ENCODE data around the gene IGFL4. TPM values are rescaled to one million over a fixed set of nuclear protein-coding genes. Genes with fewer than 3 reads are reported as not detected.

The IGFL4 gene
- total and polyA plus RNA-seq, 2 of the 8 experiments (the other 6 are each of a cell fraction or from before 2014, with no cell fraction given): 0.05 to 0.11 TPM

DNA sequence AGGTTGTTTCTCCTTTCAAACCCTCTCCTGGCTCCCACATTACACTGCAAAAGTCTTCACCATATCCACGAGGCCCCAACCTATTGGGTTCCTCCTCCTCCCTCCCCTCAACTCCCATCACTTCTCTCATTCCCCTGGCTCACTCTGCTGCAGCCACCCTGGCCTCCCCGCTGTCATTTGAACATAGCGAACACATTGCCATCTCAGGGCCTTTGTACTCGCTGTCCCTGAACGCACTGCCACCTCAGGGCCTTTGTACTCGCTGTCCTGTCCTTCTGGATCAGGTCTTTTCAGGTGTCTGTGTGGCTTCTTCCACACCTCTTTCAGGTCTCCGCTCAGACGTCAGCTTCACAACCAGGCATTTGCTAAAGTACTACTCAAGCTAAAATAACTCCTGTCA lies 43.9 kb downstream of the IGFL4 start:
- Histone ChIP-seq H3K4me2 (ENCODE audit: insufficient read depth in 1 of 2, low read depth in 2 of 2, low read length in 2 of 2) (no peak overlapping the region; a peak in 1 of 4 replicates), H3K4me1 (replicated peaks in 1 of 4; ENCODE audit: control insufficient read depth in 3 of 4, insufficient read depth in 4 of 4, low read length in 3 of 4) (peaks cover 3 to 10% (median 4%) of the 10 kb centered on the region in 4 experiments; a peak in 6 of 7 replicates), H3K4me3 (ENCODE audit: extremely low read depth in 1 of 4, insufficient read depth in 2 of 4, low read depth in 3 of 4, low read length in 4 of 4) (no peak overlapping the region), H2BK15ac (ENCODE audit: low read length) (no peak overlapping the region), H4K5ac (ENCODE audit: insufficient read length, low read depth, low read length) (no peak overlapping the region), H4K8ac (ENCODE audit: extremely low read depth, insufficient read depth, low read length) (no peak overlapping the region), H2BK120ac (replicated peaks; ENCODE audit: low read depth, low read length) (no peak overlapping the region), H3K18ac (ENCODE audit: extremely low read depth, low read length) (no peak overlapping the region), H2AFZ (ENCODE audit: low read length) (no peak overlapping the region), H3K36me3 (ENCODE audit: control insufficient read depth in 2 of 4, insufficient read depth in 4 of 4, low read length in 3 of 4) (0 out of 8 replicates have a peak, but pooled peaks cover 0 to 6% (median 0%) of the 10 kb centered on the region in 4 experiments), H4K91ac (replicated peaks; ENCODE audit: insufficient read length, low read length) (no peak overlapping the region), H3K79me1 (ENCODE audit: low read depth, low read length) (peaks cover 7% of the 10 kb centered on the region; the same call in 1 of the 2 replicates), H4K20me1 (replicated peaks in 1 of 2; ENCODE audit: control insufficient read depth in 1 of 2, insufficient read depth in 2 of 2, low read length in 2 of 2) (no peaks in the 10 kb centered on the region), H2BK20ac (ENCODE audit: low read length) (no peak overlapping the region), H3K27ac (ENCODE audit: low read depth, low read length) (no peak overlapping the region), H3K14ac (ENCODE audit: insufficient read length) (no peak overlapping the region), H3K23me2 (ENCODE audit: low read depth, low read length) (peaks cover 14% of the 10 kb centered on the region), H2BK12ac (ENCODE audit: low read depth, low read length) (no peak overlapping the region), H3K4ac (replicated peaks; ENCODE audit: insufficient read length, low read depth, low read length) (no peak overlapping the region), H3K27me3 (replicated peaks in 1 of 4; ENCODE audit: control insufficient read depth in 3 of 4, extremely low read depth in 1 of 4, insufficient read depth in 3 of 4, low read length in 3 of 4) (no peaks in the 10 kb centered on the region), H3K9me3 (ENCODE audit: insufficient read depth in 2 of 2, low read depth in 1 of 2, low read length in 1 of 2) (no peaks in the 10 kb centered on the region), H3K56ac (replicated peaks; ENCODE audit: insufficient read length, low read depth, low read length) (no peak overlapping the region), H3K9ac (replicated peaks in 1 of 4; ENCODE audit: extremely low read depth in 1 of 4, low read depth in 3 of 4, low read length in 3 of 4) (no peak overlapping the region), H3K79me2 (ENCODE audit: control insufficient read depth in 1 of 2, insufficient read depth in 2 of 2, low read length in 2 of 2) (peaks cover 0 to 9% of the 10 kb centered on the region in 2 experiments; a peak in 2 of 4 replicates), H2AK5ac (ENCODE audit: low read depth, low read length) (no peak overlapping the region), H2BK5ac (ENCODE audit: low read depth, low read length) (no peak overlapping the region; the same call in 1 of the 2 replicates), H3K23ac (ENCODE audit: insufficient read length) (no peak overlapping the region)
- ChIA-PET CTCF (ENCODE audit: partially characterized antibody) (interaction anchor here (1.2 to 1.7 kb wide), 3 partner anchors 13 to 78 kb away, joined by 3 to 8 read pairs (median 3); no protein-coding TSS in a partner anchor), POLR2A (ENCODE audit: partially characterized antibody) (no interaction called here)
- TF ChIP-seq CHD1 (IDR thresholded peaks at IDR 0.05; ENCODE audit: low read depth, low read length) (no peak), BACH1 (IDR thresholded peaks at IDR 0.05; ENCODE audit: low read length) (no peak), KDM1A (IDR thresholded peaks at IDR 0.05; ENCODE audit: borderline replicate concordance, low read length) (no peak), BRCA1 (IDR thresholded peaks at IDR 0.05; ENCODE audit: low read depth, low read length) (no peak), SIRT6 (IDR thresholded peaks at IDR 0.05; ENCODE audit: low read length) (no peak), BCL11A (IDR thresholded peaks at IDR 0.05; ENCODE audit: low read depth in 2 of 2, low read length in 2 of 2) (no peak), SAP30 (IDR thresholded peaks at IDR 0.05; ENCODE audit: insufficient read depth, insufficient replicate concordance, low read length) (no peak), EGR1 (IDR thresholded peaks at IDR 0.05; ENCODE audit: borderline replicate concordance, low read depth, low read length) (no peak), RNF2 (IDR thresholded peaks at IDR 0.05; ENCODE audit: borderline replicate concordance, low read depth, low read length, missing control alignments, poor library complexity, severe bottlenecking) (no peak), CTBP2 (IDR thresholded peaks at IDR 0.05; ENCODE audit: borderline replicate concordance, insufficient read depth, insufficient read length, low read length) (no peak), JUND (IDR thresholded peaks at IDR 0.05; ENCODE audit: low read length) (no peak), HDAC6 (IDR thresholded peaks at IDR 0.05; ENCODE audit: low read depth, low read length) (no peak), CBX8 (IDR thresholded peaks at IDR 0.05; ENCODE audit: borderline replicate concordance, low read depth, low read length) (no peak), SP1 (IDR thresholded peaks at IDR 0.05; ENCODE audit: low read depth, low read length) (no peak)
- 79% methylated on average over 8 of the region's 8 CpGs; no CpG with 5 or more reads in 1 of the 2 experiments for WGBS, 2 experiments (ENCODE audit: extremely low coverage in 1 of 2, insufficient coverage in 1 of 2, insufficient read length in 1 of 2, insufficient replicate concordance in 2 of 2, low coverage in 1 of 2, low lambda C conversion rate in 2 of 2, missing lambda C conversion rate in 1 of 2)
- FAIRE-seq (no peak), DNase-seq (ENCODE audit: low read depth in 1 of 2, low spot score in 2 of 2) (no peak)
